ENCODE data around the gene CALML5.

The CALML5 gene

DNA sequence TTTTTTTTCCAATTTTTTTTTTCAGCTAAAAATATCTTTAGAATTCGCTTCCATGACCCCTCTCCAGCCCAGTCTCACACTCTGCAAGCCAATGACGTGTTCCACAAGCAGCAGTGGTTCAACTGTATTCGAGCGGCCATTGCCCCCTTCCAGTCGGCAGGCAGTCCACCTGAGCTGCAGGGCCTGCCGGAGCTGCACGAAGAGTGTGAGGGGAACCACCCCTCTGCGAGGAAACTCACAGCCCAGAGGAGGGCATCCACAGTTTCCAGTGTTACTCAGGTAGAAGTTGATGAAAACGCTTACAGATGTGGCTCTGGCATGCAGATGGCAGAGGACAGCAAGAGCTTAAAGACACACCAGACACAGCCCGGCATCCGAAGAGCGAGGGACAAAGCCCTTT lies 42.8 kb downstream of the CALML5 start:
- H3K79me2 ChIP-seq (ENCODE audit: insufficient read depth, low read length) = peaks cover 13% of the 10 kb centered on the region; the same call in 1 of the 2 replicates
- no peaks in the 10 kb centered on the region for H3K27me3 ChIP-seq (ENCODE audit: insufficient read depth, low read length, poor library complexity, severe bottlenecking)
- H2AFZ ChIP-seq (ENCODE audit: low read length) = no peak overlapping the region
- H4K20me1 ChIP-seq (ENCODE audit: insufficient read depth, low read length, poor library complexity, severe bottlenecking) = peaks cover 7% of the 10 kb centered on the region
- no peak overlapping the region for H3K9ac ChIP-seq (ENCODE audit: low read depth, low read length, poor library complexity, severe bottlenecking)
- TF ChIP-seq EZH2phosphoT487 (IDR thresholded peaks at IDR 0.05; ENCODE audit: borderline replicate concordance) = no peak
- TF ChIP-seq, protein P1, sequence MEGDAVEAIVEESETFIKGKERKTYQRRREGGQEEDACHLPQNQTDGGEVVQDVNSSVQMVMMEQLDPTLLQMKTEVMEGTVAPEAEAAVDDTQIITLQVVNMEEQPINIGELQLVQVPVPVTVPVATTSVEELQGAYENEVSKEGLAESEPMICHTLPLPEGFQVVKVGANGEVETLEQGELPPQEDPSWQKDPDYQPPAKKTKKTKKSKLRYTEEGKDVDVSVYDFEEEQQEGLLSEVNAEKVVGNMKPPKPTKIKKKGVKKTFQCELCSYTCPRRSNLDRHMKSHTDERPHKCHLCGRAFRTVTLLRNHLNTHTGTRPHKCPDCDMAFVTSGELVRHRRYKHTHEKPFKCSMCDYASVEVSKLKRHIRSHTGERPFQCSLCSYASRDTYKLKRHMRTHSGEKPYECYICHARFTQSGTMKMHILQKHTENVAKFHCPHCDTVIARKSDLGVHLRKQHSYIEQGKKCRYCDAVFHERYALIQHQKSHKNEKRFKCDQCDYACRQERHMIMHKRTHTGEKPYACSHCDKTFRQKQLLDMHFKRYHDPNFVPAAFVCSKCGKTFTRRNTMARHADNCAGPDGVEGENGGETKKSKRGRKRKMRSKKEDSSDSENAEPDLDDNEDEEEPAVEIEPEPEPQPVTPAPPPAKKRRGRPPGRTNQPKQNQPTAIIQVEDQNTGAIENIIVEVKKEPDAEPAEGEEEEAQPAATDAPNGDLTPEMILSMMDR (conservative IDR thresholded peaks at IDR 0.05; ENCODE audit: low read length) = no peak
- no peak overlapping the region for H3K4me3 ChIP-seq (ENCODE audit: low read length, poor library complexity, severe bottlenecking)
- H3K9me2 ChIP-seq (replicated peaks; ENCODE audit: low read depth, low read length) = no peaks in the 10 kb centered on the region
- H3K36me3 ChIP-seq (ENCODE audit: insufficient read depth, low read length) = peaks cover 85% of the 10 kb centered on the region
- H3F3A ChIP-seq (ENCODE audit: low read depth) = no peaks in the 10 kb centered on the region
- H3K4me2 ChIP-seq (ENCODE audit: low read depth, low read length, poor library complexity, severe bottlenecking) = no peak overlapping the region
- peaks cover 12% of the 10 kb centered on the region for H3K4me1 ChIP-seq (ENCODE audit: insufficient read depth, low read length, poor library complexity, severe bottlenecking)
- H3K9me3 ChIP-seq (ENCODE audit: insufficient read depth, low read depth, low read length) = no peaks in the 10 kb centered on the region

DNA sequence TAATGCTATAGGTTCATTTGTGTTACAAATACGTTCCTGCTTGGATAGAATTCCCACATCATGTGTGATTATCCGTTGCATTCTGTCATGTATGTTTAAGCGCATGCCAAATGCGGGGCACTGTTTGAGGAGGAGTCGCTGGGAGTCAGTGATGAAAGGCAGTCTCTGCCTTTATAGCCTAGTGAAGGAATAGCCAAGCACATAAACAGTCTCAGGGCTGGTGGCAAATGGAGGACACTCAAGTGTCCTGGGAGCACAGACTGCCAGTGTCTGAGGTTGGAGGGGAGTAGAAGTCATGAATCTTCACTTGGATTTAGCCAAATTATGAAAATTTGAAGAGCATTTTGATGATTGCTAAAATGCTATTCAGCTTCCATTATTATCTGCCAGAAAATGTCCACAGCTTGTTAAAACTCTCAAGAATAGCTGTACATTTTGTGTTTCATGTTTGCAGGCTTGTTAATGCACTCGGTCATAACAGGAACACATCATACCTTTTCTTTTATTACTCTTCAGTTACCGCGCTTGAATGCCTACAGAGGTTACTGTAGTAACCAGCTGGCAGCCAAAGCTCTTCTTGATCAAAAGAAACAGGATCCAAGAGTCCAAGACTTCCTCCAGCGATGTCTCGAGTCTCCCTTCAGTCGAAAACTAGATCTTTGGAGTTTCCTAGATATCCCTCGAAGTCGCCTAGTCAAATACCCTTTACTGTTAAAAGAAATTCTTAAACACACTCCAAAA lies 45.5 kb downstream of the CALML5 start:
- Histone ChIP-seq H3K36me3 (ENCODE audit: insufficient read depth, low read length) (peaks cover 65% of the 10 kb centered on the region), H3K79me2 (ENCODE audit: insufficient read depth, low read length) (peaks cover 39% of the 10 kb centered on the region)

DNA sequence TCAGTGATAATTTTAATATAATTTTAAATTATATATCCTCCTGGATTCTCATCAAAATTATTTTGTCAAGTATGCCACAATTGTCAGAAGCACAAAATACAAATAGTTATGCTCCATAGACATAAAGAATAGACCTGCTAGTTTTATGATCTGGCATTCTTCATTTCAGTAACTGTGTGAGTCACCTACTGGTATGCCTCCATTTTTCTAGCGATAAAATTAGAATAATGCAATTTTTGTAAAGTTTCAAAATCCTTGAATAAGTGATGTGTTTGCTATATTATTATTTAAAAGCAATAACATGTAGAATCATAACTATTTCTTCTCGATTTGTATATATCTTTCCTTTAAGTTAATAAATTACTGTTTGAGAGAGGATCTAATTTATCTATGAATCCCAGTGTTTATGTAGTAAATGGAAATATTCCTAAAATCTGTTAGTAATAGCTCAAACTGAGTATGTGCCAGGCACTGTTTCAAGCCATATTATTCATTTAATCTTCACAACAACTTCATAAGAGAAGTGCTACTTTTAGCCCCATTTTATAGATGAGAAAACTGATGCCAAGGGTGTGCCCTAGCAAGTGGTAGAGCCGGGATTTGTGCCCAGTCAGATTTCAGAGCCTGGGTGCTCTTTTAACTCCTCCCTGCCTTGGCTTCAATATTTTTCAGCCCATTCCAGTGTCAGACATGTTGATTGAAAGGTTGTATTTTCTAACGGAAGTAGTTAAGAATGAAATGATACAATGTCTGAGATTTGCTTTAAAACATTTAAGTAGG lies 48.6 kb downstream of the CALML5 start:
- no peak overlapping the region for H2AFZ ChIP-seq (ENCODE audit: low read length)
- peak overlapping the region; percentile 85 for H3K4me2 ChIP-seq (ENCODE audit: low read depth, low read length, poor library complexity, severe bottlenecking)
- H3K9ac ChIP-seq (ENCODE audit: low read depth, low read length, poor library complexity, severe bottlenecking) = no peak overlapping the region
- H3K27me3 ChIP-seq (ENCODE audit: insufficient read depth, low read length, poor library complexity, severe bottlenecking) = no peaks in the 10 kb centered on the region
- H3K9me2 ChIP-seq (replicated peaks; ENCODE audit: low read depth, low read length) = no peaks in the 10 kb centered on the region
- H3F3A ChIP-seq (ENCODE audit: low read depth) = 0 out of 2 replicates have a peak, but pooled peaks cover 3% of the 10 kb centered on the region
- TF ChIP-seq, protein P1 (conservative IDR thresholded peaks at IDR 0.05; ENCODE audit: low read length) = no peak
- no peak for TF ChIP-seq EZH2phosphoT487 (IDR thresholded peaks at IDR 0.05; ENCODE audit: borderline replicate concordance)
- peak overlapping the region; percentile 78 for H3K4me3 ChIP-seq (ENCODE audit: low read length, poor library complexity, severe bottlenecking)
- peaks cover 53% of the 10 kb centered on the region for H4K20me1 ChIP-seq (ENCODE audit: insufficient read depth, low read length, poor library complexity, severe bottlenecking)
- H3K79me2 ChIP-seq (ENCODE audit: insufficient read depth, low read length) = peaks cover 63% of the 10 kb centered on the region
- H3K4me1 ChIP-seq (ENCODE audit: insufficient read depth, low read length, poor library complexity, severe bottlenecking) = peaks cover 41% of the 10 kb centered on the region
- no peaks in the 10 kb centered on the region for H3K9me3 ChIP-seq (ENCODE audit: insufficient read depth, low read depth, low read length)
- peaks cover 42% of the 10 kb centered on the region for H3K36me3 ChIP-seq (ENCODE audit: insufficient read depth, low read length)

More for the DNA sequence above, 45.5 kb downstream of the CALML5 start:
- H3K4me3 ChIP-seq (ENCODE audit: low read length, poor library complexity, severe bottlenecking) = no peak overlapping the region
- H3K9ac ChIP-seq (ENCODE audit: low read depth, low read length, poor library complexity, severe bottlenecking) = no peak overlapping the region
- peaks cover 27% of the 10 kb centered on the region for H3K4me1 ChIP-seq (ENCODE audit: insufficient read depth, low read length, poor library complexity, severe bottlenecking)
- no peaks in the 10 kb centered on the region for H3F3A ChIP-seq (ENCODE audit: low read depth)
- H3K4me2 ChIP-seq (ENCODE audit: low read depth, low read length, poor library complexity, severe bottlenecking) = no peak overlapping the region
- no peaks in the 10 kb centered on the region for H3K9me2 ChIP-seq (replicated peaks; ENCODE audit: low read depth, low read length)
- H2AFZ ChIP-seq (ENCODE audit: low read length) = no peak overlapping the region
- no peaks in the 10 kb centered on the region for H3K9me3 ChIP-seq (ENCODE audit: insufficient read depth, low read depth, low read length)
- TF ChIP-seq, protein P1 (conservative IDR thresholded peaks at IDR 0.05; ENCODE audit: low read length) = no peak
- TF ChIP-seq EZH2phosphoT487 (IDR thresholded peaks at IDR 0.05; ENCODE audit: borderline replicate concordance) = no peak
- no peaks in the 10 kb centered on the region for H3K27me3 ChIP-seq (ENCODE audit: insufficient read depth, low read length, poor library complexity, severe bottlenecking)
- H4K20me1 ChIP-seq (ENCODE audit: insufficient read depth, low read length, poor library complexity, severe bottlenecking) = peaks cover 32% of the 10 kb centered on the region
